GM12801 (cell line): ENCODE measurements around the gene STK32B.

Source experiments
- CTCF ChIP-seq: IDR thresholded peaks from one replicate; pipeline ENCODE4 v1.5.1; 2011; ENCODE audit warnings: control low read depth; ENCODE audit not compliant: insufficient read length; ENCODE audit errors: extremely low read depth

Gene STK32B

GRCh38 chr4:5012958-5013357 is 38.3 kb upstream of the STK32B start:
- TF ChIP-seq CTCF: no peak

GRCh38 chr4:5014007-5014682 is 37.1 kb upstream of the STK32B start:
- TF ChIP-seq CTCF: no peak

- no peak for TF ChIP-seq CTCF
Observed at GRCh38 chr4:5018096-5018495, 33.2 kb upstream of the STK32B start.

GRCh38 chr4:5018603-5019002 is 32.7 kb upstream of the STK32B start:
- TF ChIP-seq CTCF: no peak

- TF ChIP-seq CTCF: no peak
Observed at GRCh38 chr4:5019274-5019673, 32.0 kb upstream of the STK32B start, which contains the start of gene CYTL1. Gene CYTL1, minus strand, starts transcription at chr4:5019458. Its CDS starts 13 bp downstream, at chr4:5019445.

GRCh38 chr4:5019796-5020195 is 31.5 kb upstream of the STK32B start:
- no peak for TF ChIP-seq CTCF

GRCh38 chr4:5020341-5020740 is 30.9 kb upstream of the STK32B start:
- no peak for TF ChIP-seq CTCF

- TF ChIP-seq CTCF: no peak
Observed at GRCh38 chr4:5021546-5021945, 29.7 kb upstream of the STK32B start.
